ENCODE data around the gene GPR132. TPM values are rescaled to one million over a fixed set of nuclear protein-coding genes. Genes with fewer than 3 reads are reported as not detected.
A peak's percentile ranks its signal among the peaks of the same experiment; 100 is the strongest.

Gene GPR132
- total RNA-seq, 1 experiment from 2014 or later, result 0.08 TPM

DNA sequence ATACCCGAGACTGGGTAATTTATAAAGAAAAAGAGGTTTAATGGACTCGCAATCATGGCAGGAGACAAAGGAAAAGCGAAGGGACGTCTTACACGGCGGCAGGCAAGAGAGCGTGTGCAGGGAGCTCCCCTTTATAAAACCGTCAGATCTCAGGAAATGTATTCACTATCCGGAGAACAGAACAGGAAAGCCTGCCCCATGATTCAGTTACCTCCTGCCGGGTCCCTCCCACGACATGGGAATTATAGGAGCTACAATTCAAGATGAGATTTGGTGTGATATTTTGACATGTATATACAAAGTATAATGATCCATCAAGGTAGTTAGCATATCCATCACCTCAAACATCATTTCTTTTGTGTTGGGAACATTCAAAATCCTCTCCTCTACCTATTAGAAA lies 42.1 kb downstream of the GPR132 start:
- CTCF ChIA-PET, result interaction anchor here (0.6 to 0.9 kb wide), 2 partner anchors 15 to 23 kb away, joined by 3 read pairs; no protein-coding TSS in a partner anchor
- Histone ChIP-seq H3K36me3 (ENCODE audit: control insufficient read depth, insufficient read depth, low read length) (peaks cover 7% of the 10 kb centered on the region; the same call in 1 of the 2 replicates), H3K9me3 (ENCODE audit: control insufficient read depth, insufficient read depth, low read depth, low read length) (no peaks in the 10 kb centered on the region), H3K4me3 (ENCODE audit: low read depth in 2 of 2, low read length in 2 of 2) (peak overlapping the region; percentile 9 to 33), H3K27ac (ENCODE audit: low read length) (peak overlapping the region; percentile 99), H3K4me1 (ENCODE audit: control insufficient read depth, insufficient read depth, low read length) (peaks cover 34% of the 10 kb centered on the region), H3K27me3 (ENCODE audit: control insufficient read depth, insufficient read depth, low read length) (no peaks in the 10 kb centered on the region)
- intact Hi-C loops (cut with micrococcal nuclease; ENCODE audit: unreplicated experiment) (no loop called here), in situ Hi-C loops (cut with HindIII; ENCODE audit: low pct_unique_long_range_greater_than_20kb, low sequenced_read_pairs) (no loop called here)
- ATAC-seq (no peak), DNase-seq (ENCODE audit: low read depth, low spot score) (peak; percentile 56)
- no peak for TF ChIP-seq SIN3A (IDR thresholded peaks at IDR 0.05; ENCODE audit: borderline replicate concordance, insufficient read depth, low read depth, low read length)
- TF ChIP-seq POLR2AphosphoS5 (IDR thresholded peaks at IDR 0.05; ENCODE audit: low read depth, low read length), result peak; percentile 44; the same call in 1 of the 2 replicates
- no TSS peak for BruUV-seq (replicated peaks)
- POLR2A ChIA-PET, result interaction anchor here (0.6 to 1.0 kb wide), 2 partner anchors 18 to 22 kb away, joined by 5 to 9 read pairs; no protein-coding TSS in a partner anchor

DNA sequence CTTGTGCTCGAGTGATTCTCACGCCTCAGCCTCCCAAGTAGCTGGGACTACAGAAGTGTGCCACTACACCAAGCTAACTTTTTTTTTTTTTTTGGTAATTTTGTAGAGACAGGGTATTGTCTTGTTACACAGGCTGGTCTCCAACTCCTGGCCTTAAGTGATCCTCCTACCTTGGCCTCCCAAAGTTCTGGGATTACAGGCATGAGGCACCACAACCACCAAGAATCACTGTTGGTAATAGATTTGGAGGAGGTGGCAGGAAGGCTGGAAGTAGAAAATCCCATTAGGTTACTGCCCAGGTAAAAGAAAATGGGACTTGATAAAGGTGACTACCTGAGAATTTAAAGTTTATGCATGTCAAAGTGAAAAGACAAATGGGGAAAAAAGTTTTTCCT lies 43.0 kb downstream of the GPR132 start:
- Histone ChIP-seq H3K27me3 (ENCODE audit: control insufficient read depth, insufficient read depth, low read length) (no peaks in the 10 kb centered on the region), H3K9me3 (ENCODE audit: control insufficient read depth, insufficient read depth, low read depth, low read length) (no peaks in the 10 kb centered on the region), H3K36me3 (ENCODE audit: control insufficient read depth, insufficient read depth, low read length) (peaks cover 7% of the 10 kb centered on the region; the same call in 1 of the 2 replicates), H3K4me1 (ENCODE audit: control insufficient read depth, insufficient read depth, low read length) (peaks cover 37% of the 10 kb centered on the region), H3K4me3 (ENCODE audit: low read depth in 2 of 2, low read length in 2 of 2) (peak overlapping the region; percentile 71 to 86), H3K27ac (ENCODE audit: low read length) (peak overlapping the region; percentile 99)
- ATAC-seq (no peak), DNase-seq (ENCODE audit: low read depth, low spot score) (no peak)
- BruUV-seq (replicated peaks), result no TSS peak
- in situ Hi-C loops (cut with HindIII; ENCODE audit: low pct_unique_long_range_greater_than_20kb, low sequenced_read_pairs), result no loop called here
- POLR2A ChIA-PET, result no interaction called here
- no peak for TF ChIP-seq SIN3A (IDR thresholded peaks at IDR 0.05; ENCODE audit: borderline replicate concordance, insufficient read depth, low read depth, low read length)
- no peak for TF ChIP-seq TCF7L2 (IDR thresholded peaks at IDR 0.05; ENCODE audit: low read depth, low read length)
- TF ChIP-seq POLR2AphosphoS5 (IDR thresholded peaks at IDR 0.05; ENCODE audit: low read depth, low read length), result no peak
- TF ChIP-seq, protein P1, sequence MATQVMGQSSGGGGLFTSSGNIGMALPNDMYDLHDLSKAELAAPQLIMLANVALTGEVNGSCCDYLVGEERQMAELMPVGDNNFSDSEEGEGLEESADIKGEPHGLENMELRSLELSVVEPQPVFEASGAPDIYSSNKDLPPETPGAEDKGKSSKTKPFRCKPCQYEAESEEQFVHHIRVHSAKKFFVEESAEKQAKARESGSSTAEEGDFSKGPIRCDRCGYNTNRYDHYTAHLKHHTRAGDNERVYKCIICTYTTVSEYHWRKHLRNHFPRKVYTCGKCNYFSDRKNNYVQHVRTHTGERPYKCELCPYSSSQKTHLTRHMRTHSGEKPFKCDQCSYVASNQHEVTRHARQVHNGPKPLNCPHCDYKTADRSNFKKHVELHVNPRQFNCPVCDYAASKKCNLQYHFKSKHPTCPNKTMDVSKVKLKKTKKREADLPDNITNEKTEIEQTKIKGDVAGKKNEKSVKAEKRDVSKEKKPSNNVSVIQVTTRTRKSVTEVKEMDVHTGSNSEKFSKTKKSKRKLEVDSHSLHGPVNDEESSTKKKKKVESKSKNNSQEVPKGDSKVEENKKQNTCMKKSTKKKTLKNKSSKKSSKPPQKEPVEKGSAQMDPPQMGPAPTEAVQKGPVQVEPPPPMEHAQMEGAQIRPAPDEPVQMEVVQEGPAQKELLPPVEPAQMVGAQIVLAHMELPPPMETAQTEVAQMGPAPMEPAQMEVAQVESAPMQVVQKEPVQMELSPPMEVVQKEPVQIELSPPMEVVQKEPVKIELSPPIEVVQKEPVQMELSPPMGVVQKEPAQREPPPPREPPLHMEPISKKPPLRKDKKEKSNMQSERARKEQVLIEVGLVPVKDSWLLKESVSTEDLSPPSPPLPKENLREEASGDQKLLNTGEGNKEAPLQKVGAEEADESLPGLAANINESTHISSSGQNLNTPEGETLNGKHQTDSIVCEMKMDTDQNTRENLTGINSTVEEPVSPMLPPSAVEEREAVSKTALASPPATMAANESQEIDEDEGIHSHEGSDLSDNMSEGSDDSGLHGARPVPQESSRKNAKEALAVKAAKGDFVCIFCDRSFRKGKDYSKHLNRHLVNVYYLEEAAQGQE (IDR thresholded peaks at IDR 0.05; ENCODE audit: insufficient read depth in 1 of 2, low read depth in 2 of 2, low read length in 1 of 2), result no peak
- TF ChIP-seq, protein P2, sequence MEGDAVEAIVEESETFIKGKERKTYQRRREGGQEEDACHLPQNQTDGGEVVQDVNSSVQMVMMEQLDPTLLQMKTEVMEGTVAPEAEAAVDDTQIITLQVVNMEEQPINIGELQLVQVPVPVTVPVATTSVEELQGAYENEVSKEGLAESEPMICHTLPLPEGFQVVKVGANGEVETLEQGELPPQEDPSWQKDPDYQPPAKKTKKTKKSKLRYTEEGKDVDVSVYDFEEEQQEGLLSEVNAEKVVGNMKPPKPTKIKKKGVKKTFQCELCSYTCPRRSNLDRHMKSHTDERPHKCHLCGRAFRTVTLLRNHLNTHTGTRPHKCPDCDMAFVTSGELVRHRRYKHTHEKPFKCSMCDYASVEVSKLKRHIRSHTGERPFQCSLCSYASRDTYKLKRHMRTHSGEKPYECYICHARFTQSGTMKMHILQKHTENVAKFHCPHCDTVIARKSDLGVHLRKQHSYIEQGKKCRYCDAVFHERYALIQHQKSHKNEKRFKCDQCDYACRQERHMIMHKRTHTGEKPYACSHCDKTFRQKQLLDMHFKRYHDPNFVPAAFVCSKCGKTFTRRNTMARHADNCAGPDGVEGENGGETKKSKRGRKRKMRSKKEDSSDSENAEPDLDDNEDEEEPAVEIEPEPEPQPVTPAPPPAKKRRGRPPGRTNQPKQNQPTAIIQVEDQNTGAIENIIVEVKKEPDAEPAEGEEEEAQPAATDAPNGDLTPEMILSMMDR (IDR thresholded peaks at IDR 0.05), result no peak
- intact Hi-C loops (cut with micrococcal nuclease; ENCODE audit: unreplicated experiment), result no loop called here
- CTCF ChIA-PET, result interaction anchor here (0.6 kb wide), 2 partner anchors 12 to 23 kb away, joined by 3 to 4 read pairs; no protein-coding TSS in a partner anchor

DNA sequence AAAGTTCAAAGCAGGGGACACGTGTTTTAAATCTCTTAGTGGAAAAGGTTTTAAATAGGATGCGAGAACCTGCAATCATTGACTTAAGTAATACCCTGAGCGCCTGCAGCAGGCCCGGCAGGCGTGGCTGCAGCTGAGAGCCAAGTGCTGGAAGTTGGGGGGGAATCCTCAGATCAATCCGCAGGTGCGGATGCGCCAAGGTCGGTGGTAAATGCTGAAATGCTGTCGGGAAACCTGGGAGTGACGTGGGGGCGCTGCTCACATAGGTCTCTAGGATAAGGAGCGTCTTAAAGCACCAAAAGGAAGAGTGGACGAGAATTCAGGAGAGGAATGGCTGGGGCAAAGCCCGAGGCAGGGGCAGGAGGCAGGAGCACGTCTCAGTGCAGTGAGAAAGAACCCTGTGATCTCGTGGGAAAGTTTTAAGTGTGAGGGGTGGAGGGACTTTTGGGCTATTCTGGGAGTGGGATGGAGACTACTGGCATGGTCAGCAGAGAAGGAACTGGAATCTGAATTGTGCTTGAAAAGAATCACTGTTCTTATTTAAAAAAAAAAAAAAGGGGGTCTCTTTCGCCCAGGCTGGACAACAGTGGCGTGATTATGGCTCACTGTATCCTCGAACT lies 43.5 kb downstream of the GPR132 start:
- TSS peak; percentile 95 for BruUV-seq (replicated peaks)
- Histone ChIP-seq H3K27ac (ENCODE audit: low read length) (peak overlapping the region; percentile 99), H3K4me3 (ENCODE audit: low read depth in 2 of 2, low read length in 2 of 2) (peak overlapping the region; percentile 71 to 86), H3K36me3 (ENCODE audit: control insufficient read depth, insufficient read depth, low read length) (peaks cover 7% of the 10 kb centered on the region; the same call in 1 of the 2 replicates), H3K4me1 (ENCODE audit: control insufficient read depth, insufficient read depth, low read length) (peaks cover 40% of the 10 kb centered on the region), H3K27me3 (ENCODE audit: control insufficient read depth, insufficient read depth, low read length) (no peaks in the 10 kb centered on the region), H3K9me3 (ENCODE audit: control insufficient read depth, insufficient read depth, low read depth, low read length) (no peaks in the 10 kb centered on the region)
- intact Hi-C loops (cut with micrococcal nuclease; ENCODE audit: unreplicated experiment) (no loop called here), in situ Hi-C loops (cut with HindIII; ENCODE audit: low pct_unique_long_range_greater_than_20kb, low sequenced_read_pairs) (no loop called here)
- DNase-seq (ENCODE audit: low read depth, low spot score) (no peak), ATAC-seq (no peak)
- ChIA-PET POLR2A (no interaction called here), CTCF (interaction anchor here (0.6 kb wide), 2 partner anchors 12 to 24 kb away, joined by 3 to 4 read pairs; no protein-coding TSS in a partner anchor)
- no peak for TF ChIP-seq SIN3A (IDR thresholded peaks at IDR 0.05; ENCODE audit: borderline replicate concordance, insufficient read depth, low read depth, low read length)
- TF ChIP-seq, protein P2 (IDR thresholded peaks at IDR 0.05), result no peak
- no peak for TF ChIP-seq TCF7L2 (IDR thresholded peaks at IDR 0.05; ENCODE audit: low read depth, low read length)
- TF ChIP-seq POLR2AphosphoS5 (IDR thresholded peaks at IDR 0.05; ENCODE audit: low read depth, low read length), result no peak
- TF ChIP-seq, protein P1 (IDR thresholded peaks at IDR 0.05; ENCODE audit: insufficient read depth in 1 of 2, low read depth in 2 of 2, low read length in 1 of 2), result no peak
